ENCODE data around the gene GPR137. TPM values are rescaled to one million over a fixed set of nuclear protein-coding genes. Genes with fewer than 3 reads are reported as not detected.
"Not testable (repeated sequence)": the region's sequence is repeated elsewhere in the genome, so short reads cannot be mapped to it uniquely, and the experiment has no call there.

The GPR137 gene
- total RNA-seq, 4 donors from 2014 or later, result 17.8 to 30.0 (median 19.7) TPM

DNA sequence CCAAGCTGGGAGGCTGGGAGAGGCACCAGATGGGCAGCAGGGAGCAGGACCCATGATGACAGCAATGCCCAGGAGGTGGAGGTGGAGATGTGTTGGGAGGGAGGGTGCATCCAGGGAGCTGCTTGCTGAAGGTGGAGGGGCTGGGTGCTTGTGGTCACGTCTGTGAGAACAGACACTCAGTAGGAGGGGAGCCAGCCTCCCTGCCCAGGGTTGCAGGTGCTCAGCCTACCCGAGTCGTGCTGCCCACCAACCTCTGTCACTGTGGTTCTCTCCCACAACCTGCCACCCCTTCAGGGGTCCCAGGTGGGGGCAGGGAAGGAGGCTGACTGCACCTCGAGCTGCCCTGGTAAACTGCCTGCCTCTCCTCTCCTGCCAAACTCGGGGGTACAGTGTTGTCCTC lies 37.7 kb downstream of the GPR137 start:
- H3K36me3 ChIP-seq, result peaks cover 25% of the 10 kb centered on the region
- no peak overlapping the region for H3K4me3 ChIP-seq
- TF ChIP-seq EP300 (IDR thresholded peaks at IDR 0.05) (no peak), POLR2A (IDR thresholded peaks at IDR 0.05) (no peak), POLR2AphosphoS5 (IDR thresholded peaks at IDR 0.05) (no peak)
- TF ChIP-seq, protein P1, sequence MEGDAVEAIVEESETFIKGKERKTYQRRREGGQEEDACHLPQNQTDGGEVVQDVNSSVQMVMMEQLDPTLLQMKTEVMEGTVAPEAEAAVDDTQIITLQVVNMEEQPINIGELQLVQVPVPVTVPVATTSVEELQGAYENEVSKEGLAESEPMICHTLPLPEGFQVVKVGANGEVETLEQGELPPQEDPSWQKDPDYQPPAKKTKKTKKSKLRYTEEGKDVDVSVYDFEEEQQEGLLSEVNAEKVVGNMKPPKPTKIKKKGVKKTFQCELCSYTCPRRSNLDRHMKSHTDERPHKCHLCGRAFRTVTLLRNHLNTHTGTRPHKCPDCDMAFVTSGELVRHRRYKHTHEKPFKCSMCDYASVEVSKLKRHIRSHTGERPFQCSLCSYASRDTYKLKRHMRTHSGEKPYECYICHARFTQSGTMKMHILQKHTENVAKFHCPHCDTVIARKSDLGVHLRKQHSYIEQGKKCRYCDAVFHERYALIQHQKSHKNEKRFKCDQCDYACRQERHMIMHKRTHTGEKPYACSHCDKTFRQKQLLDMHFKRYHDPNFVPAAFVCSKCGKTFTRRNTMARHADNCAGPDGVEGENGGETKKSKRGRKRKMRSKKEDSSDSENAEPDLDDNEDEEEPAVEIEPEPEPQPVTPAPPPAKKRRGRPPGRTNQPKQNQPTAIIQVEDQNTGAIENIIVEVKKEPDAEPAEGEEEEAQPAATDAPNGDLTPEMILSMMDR (IDR thresholded peaks at IDR 0.05), result no peak
- 53% methylated on average over 3 of the region's 5 CpGs for WGBS
- DNase-seq (ENCODE audit: low spot score in 2 of 2), result no peak
- H3K9me3 ChIP-seq, result no peaks in the 10 kb centered on the region
- no peaks in the 10 kb centered on the region for H3K27me3 ChIP-seq
- peaks cover 54% of the 10 kb centered on the region for H3K4me1 ChIP-seq
- H3K27ac ChIP-seq, result no peak overlapping the region

DNA sequence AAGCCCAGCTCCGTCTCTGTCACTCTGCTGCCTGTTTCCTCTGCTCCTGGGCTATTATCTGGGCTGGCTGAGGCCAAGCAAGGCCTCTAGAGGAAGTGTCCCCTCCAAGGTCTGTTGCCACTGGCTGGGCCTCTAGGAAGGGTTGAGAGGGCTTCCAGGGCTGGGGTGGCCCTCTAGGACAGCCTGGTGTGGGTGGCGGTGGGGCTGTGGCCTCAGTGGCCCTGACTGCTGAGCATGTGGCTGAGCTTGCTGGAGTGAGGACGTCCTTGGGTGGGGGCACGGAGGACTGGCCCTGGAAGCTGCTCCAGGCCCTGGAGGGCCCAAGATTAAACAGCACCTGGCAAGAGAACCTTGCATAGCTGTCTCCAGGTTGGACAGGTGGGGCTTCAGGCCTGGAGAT lies 38.3 kb downstream of the GPR137 start:
- not testable (repeated sequence) for H3K4me3 ChIP-seq; DNase-seq (ENCODE audit: low spot score in 2 of 2); H3K27me3 ChIP-seq; H3K9me3 ChIP-seq
- H3K27ac ChIP-seq, result peak overlapping the region; percentile 32
- 57% methylated on average over 3 of the region's 4 CpGs for WGBS
- peaks cover 49% of the 10 kb centered on the region for H3K4me1 ChIP-seq
- peaks cover 25% of the 10 kb centered on the region for H3K36me3 ChIP-seq

DNA sequence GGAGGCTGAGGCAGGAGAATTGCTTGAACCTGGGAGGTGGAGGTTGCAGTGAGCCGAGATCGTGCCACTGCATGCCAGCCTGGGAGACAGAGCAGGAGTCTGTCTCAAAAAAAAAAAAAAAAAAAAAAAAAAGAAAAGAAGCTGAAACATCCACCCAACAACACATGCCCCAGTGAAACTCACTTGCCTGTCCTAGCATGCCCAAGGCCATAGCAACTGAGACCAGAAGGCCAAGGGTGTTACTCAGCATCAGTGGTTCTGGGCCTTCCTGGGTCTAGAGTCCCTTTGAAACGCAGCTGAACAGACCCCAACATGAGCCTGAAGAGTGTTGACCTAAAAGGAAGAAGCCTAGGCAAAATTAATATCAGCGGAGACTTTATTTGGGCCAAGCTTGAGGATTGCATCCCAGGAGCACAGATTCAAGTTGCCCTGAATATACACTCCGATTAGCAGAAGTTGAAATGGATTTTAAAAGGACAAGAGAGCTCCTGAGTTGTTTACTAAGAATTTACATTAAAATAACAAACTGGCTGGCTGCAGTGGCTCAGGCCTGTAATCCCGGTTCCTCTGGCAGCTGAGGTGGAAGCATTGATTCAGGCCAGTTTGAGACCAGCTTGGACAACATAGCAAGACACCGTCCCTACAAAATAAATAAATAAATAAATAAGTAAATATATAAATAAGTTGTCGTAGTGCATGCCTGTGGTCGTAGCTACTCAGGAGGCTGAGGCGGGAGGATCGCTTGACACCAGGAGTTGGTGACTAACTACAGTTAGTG lies 39.2 kb downstream of the GPR137 start:
- H3K4me3 ChIP-seq, result no peak overlapping the region
- no peak for DNase-seq (ENCODE audit: low spot score in 2 of 2)
- no peaks in the 10 kb centered on the region for H3K9me3 ChIP-seq
- peaks cover 50% of the 10 kb centered on the region for H3K4me1 ChIP-seq
- H3K27ac ChIP-seq, result peak overlapping the region; percentile 54
- WGBS, result 72% methylated on average over 11 of the region's 11 CpGs
- no peaks in the 10 kb centered on the region for H3K27me3 ChIP-seq
- peaks cover 25% of the 10 kb centered on the region for H3K36me3 ChIP-seq
- TF ChIP-seq, protein P1 (IDR thresholded peaks at IDR 0.05), result no peak
- no peak for TF ChIP-seq POLR2AphosphoS5 (IDR thresholded peaks at IDR 0.05)

DNA sequence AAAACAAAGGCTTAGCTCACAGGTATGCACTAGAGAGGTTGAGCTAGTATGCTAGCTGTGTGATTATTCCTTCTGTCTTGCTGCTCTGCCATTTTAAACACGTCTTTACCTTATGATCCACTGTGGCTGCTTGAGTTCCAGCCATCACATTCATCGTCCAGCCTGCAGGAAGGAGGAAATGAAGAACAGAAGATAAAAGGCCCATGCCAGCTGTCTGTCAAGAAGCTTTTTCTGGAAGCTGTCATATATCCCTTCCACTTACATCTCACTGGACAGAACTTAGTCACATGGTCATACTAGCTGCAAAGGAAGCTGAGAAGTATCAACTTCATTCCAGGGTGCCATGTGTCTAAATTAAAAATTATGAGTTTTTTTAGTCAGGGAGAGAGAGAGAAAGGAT lies 41.7 kb downstream of the GPR137 start:
- peaks cover 46% of the 10 kb centered on the region for H3K4me1 ChIP-seq
- no peak for DNase-seq (ENCODE audit: low spot score in 2 of 2)
- H3K4me3 ChIP-seq, result no peak overlapping the region
- H3K36me3 ChIP-seq, result peaks cover 7% of the 10 kb centered on the region
- no peak overlapping the region for H3K27ac ChIP-seq
- TF ChIP-seq, protein P1 (IDR thresholded peaks at IDR 0.05), result no peak
- TF ChIP-seq EP300 (IDR thresholded peaks at IDR 0.05) (no peak), POLR2AphosphoS5 (IDR thresholded peaks at IDR 0.05) (no peak), POLR2A (IDR thresholded peaks at IDR 0.05) (no peak)
- H3K27me3 ChIP-seq, result no peaks in the 10 kb centered on the region
- 90% methylated on average over 2 of the region's 2 CpGs for WGBS
- H3K9me3 ChIP-seq, result no peaks in the 10 kb centered on the region

DNA sequence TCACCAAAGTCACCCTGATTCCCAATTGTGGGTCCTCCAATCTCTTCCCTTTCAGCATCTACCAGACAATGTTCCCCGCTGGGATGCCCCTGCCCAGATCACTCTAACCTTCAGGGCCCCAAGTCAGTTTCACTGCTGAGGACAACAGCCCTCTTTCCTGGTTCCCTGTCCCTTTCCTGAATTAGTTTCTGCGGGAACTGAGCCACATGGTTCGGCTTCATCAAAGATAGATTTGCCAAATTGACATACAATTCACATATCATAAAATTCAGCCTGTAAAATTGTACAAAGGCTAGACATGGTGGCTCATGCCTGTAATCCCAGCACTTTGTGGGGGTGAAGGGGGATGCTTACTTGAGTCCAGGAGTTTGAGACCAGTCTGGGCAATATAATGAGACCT lies 42.3 kb downstream of the GPR137 start:
- peaks cover 42% of the 10 kb centered on the region for H3K4me1 ChIP-seq
- 82% methylated on average over 3 of the region's 3 CpGs for WGBS
- DNase-seq (ENCODE audit: low spot score in 2 of 2), result no peak

More for the DNA sequence above, 42.3 kb downstream of the GPR137 start:
- H3K36me3 ChIP-seq, result peaks cover under 1% of the 10 kb centered on the region
- no peaks in the 10 kb centered on the region for H3K27me3 ChIP-seq
- H3K9me3 ChIP-seq, result no peaks in the 10 kb centered on the region
- H3K27ac ChIP-seq, result no peak overlapping the region
- no peak overlapping the region for H3K4me3 ChIP-seq
- TF ChIP-seq, protein P1 (IDR thresholded peaks at IDR 0.05), result no peak
- TF ChIP-seq EP300 (IDR thresholded peaks at IDR 0.05), result no peak
- no peak for TF ChIP-seq POLR2AphosphoS5 (IDR thresholded peaks at IDR 0.05)
- TF ChIP-seq POLR2A (IDR thresholded peaks at IDR 0.05), result no peak

All from suprapubic skin (tissue), 4 donors.